HG03095 (cell line): Measurements from ENCODE around the gene LGI4.
A peak's percentile ranks its signal among the peaks of the same experiment; 100 is the strongest.
"Not testable (repeated sequence)": the region's sequence is repeated elsewhere in the genome, so short reads cannot be mapped to it uniquely, and the experiment has no call there.

Experiments
- ATAC-seq: cut with Tn5 transposase; IDR thresholded peaks from one replicate; pipeline ENCODE4 v1.9.1; 2021; ENCODE audit warnings: moderate library complexity; ENCODE audit not compliant: unreplicated experiment

The LGI4 gene

DNA sequence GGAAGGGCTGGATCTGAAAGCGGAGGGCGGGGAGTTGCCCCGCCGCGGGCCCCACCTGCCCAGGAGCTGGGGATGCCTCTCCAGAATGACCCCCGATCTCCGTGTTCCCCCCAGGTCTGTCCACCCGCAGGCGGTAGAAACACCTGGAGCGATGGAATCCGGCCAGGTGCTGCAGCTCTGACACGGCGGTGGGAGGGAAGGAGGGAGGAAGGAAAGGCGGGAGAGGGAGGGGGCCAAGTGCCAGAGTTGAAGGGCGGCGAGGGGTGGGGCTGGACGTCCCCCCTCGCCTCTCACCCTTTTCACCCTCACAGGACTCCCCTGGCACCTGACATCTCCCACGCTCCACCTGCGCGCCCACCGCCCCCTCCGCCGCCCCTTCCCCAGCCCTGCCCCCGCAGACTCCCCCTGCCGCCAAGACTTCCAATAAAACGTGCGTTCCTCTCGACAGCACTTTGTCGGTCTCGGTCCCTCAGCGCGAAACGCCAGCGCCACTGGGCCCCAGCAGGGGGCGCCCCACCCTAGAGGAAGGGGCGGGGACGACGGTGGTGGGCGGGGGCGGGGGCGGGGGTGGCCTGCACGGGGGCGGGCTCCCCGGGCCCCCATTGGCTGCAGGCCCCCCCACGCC is 7.9 kb upstream of the LGI4 start:
- ATAC-seq = no peak

DNA sequence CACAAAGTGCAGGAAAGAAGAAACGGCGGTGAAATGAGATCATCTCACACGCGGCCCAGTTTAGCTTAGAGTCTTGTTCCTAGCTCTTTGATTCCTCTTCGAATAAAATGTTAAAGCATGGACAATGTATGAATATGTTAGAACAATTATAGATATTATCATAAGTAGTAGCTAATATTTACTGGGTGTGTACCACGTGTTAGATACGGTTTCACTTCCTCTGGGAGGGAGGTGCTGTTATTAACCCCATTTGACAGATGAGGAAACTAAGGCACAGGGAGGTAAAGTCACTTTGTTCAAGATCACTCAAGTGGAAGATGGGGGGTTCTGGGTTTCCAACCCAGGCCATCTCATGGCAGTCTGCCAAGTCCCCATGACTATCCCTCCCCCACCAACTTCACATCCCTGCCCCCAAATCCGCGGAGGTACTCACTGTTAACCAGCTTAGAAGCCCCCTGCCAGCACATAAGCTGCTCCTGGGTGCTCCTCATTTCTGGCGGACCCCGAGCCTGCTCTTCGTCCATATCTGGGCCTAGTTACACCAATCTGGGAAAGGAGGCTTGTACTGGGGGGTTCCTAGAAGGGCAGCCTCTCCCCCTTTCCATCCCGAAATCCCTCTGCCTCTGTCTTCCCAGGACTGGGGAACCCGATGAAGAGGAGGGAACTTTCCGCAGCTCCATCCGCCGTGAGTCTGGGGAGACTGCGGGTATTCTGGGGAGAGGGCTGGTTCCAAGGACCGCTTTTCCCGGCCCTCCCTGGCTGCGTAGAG is 7.2 kb upstream of the LGI4 start:
- no peak for ATAC-seq

DNA sequence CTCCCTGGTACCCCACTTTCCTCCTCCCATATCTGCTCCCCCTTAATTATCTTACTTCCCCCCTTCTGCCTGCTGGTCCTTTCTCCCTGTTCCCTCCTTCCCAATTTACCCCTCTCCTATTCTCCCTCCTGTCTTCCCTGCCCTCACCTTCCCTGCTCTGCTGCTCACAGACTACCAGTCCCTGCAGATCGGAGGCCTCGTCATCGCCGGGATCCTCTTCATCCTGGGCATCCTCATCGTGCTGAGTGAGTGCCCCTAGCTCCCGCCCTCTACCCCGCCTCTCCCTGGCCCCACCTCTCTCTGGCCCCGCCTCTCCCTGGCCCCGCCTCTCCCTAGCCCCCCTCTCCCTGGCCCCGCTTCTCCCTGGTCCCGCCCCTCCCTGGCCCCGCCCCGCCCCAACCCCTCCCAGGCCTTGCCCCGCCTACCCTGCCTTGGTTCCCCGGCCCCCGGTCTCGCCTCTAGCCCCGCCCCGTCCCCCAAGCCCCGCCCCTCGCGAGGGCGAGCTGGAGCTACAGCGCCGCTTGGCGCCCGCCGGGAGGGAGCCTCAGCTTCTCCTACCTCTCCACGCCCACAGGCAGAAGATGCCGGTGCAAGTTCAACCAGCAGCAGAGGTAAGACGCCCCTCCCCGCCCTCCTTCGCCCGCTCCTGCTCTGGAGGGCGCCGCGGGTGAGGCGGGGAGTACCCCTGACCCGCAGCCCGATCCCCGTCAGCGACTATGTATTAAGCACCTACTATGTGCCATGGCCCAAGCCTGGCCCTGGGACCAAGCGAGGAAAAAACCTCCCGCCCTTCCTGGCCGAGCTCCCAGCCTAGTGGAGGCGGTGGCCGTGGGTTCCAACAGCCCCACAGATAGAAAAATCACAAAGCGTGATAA is 6.3 kb upstream of the LGI4 start:
- peak; percentile 47 for ATAC-seq

DNA sequence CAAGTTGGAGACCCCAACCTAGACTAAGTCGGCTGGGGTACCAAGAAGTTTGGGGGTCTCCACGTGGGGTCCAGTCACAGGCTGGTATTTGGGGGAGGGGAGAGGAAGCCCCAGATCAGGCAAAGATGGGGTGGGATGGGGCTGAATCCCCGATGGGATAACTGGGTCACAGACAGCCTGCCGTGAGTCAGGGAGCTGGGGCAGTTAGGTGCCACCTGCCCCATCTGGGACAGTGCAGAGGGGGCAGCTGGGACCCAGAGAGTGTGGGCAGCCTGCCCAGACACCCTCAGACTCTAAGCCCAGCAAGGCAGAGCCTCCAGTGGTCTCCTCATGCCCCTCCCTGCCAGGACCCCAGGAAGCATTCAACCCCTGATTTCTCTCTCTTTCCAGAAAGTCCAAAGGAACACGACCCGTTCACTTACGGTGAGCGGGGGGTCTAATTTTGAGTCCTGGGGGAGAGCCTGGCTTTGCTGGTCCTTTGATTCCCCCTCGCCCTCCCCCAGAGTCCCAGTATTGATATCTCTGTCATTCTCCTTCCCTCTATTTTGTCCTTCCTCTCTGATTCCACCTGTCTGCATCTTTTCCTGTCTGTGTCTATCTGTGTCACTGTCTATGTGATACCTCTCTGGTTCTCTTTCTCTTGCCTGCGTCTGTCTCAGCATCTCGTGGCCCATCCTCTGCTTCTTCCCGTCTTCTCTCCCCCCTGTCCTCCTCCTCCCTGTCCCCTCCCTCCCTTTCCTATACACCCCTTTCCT is 5.5 kb upstream of the LGI4 start:
- no peak for ATAC-seq

DNA sequence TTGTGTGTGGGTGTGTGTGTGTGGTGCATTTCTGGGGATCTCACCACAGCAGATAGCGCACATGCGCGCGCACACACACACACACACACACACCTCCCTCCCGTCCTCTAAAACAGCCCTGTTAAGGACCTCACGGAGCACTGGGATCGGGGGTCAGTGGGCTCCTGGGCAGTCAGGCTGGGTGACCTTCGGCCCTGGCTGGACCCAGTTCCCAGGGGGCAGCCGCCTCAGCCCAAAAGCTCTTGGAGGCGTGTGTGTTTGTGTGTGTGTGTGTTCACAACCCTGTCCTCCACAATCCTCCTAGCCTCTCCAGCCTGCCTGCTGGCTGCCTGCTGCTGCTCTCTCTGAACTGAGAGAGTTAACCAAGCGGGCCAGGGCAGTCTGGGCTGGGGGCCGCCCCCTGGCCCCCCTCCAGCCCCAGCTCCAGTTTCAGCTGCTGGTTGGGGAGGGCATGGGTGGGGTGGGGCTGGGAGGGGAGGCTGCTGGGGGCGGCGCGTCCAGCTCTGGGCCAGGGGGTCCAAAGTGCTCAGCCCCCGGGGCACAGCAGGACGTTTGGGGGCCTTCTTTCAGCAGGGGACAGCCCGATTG is 3.5 kb upstream of the LGI4 start, which contains the start of gene FXYD1:
TSS of gene FXYD1 (plus strand) at position 520 of the 588 bp plus-strand sequence. CDS start 1,256 bp downstream, outside the sequence.
- ATAC-seq = no peak

DNA sequence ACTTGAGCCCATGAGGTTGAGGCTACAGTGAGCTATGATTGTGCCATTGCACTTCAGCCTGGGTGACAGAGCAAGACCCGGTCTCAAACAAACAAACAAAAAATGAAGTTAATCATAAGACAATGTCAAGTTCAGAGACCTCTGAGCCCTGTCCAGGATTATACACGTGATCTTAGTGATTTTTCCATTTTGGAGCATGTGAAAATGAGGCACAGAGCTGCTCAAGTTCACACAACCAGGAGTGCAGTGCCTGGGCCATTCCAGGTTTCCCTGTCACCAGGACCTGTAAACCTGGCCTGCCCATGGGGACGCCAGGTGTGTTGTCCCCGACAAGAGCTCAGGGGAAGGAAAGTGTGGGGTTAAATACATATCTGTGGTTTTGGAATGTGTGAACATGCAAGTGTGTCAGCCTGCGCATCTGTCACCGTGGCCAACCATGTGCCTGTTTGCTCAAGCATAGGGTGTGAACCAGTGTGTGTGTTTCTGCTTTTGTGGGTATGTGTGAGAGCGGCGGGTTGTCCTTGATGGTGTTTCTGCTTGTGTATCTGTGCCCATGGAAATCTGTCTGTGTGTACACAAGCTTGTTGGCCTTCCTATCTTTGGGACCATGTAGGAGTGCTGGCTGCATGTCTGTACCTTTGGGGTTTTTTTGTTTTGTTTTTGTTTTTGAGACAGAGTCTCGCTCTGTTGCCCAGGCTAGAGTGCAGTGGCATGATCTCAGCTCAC is 2.3 kb upstream of the LGI4 start:
- no peak for ATAC-seq

DNA sequence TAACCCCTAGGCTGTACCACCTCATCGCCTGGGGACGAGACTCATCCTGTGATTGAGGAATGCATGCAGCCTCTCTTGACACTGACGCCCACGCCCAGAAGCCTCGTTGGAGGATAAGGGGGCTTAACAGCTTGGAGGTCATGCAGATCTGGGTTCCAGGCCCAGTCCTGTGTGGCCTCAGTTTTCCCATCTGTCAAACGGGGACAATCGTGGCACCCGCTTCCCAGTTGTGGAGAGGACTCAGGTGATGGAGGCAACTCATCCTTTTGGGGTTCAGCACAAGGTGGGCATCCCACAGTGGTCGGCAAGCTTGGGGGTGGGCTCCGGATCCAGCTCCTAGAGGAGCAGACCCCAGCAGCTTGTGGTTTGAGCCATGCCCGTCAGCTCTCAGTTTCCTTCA is 1.4 kb upstream of the LGI4 start:
- no peak for ATAC-seq

DNA sequence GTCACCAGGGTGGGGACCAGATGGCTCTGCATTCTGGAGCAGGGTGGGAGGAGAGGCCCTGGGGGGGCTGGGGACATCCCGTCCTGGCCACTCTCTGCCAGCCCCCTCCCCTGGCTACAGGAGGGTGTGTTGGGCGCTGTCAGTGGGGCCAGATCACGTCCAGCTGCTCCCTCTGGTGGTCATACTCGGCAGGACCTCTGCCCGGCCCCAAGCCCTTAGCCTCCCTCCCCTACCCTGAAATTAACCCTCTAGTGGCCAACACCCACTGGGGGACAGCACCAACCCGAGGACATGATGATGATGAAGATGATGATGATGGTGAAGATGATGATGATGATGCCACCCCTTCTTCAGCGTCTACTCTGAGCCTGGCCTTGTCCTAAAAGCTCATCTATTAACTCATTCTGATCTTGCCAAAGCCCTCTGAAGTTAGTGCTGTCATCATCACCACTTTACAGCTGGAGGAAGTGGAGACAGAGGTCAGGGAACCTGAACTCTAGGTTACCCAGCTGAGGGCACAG is 590 bp upstream of the LGI4 start:
- no peak for ATAC-seq

DNA sequence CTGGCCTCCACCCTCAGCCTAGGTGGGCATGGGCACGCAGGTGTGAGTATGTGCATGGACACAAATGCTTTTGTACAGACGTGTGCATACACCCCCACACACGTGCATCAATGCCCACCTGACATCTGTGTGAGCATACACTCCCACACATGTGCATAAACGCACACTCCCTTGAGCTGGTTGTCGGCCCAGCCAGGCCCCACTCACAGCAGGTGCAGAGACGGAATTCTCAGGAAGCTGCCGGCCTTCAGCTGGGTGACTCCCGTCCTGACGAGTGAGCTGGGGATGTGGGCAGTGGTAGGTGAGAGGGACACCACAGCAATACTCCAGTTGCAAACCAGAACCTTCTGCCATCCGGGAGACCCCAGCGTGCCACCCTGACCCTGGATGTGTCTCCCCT is 1.0 kb downstream of the LGI4 start:
- no peak for ATAC-seq

DNA sequence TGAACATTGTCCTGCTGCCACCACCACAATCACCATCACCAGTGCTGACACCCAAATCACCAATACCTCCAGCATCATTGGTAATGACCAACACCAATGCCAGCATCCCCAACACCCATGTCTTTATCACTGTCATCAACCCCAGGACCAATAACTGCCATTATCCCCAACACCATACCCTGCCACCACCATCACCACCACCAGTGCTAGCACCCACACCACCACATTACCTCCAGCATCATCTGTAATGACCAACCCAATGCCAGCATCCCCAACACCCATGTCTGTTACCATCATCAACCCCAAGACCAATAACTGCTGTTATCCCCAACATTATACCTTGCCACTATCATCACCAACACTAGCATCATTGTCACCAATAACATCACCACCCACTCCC is 2.6 kb downstream of the LGI4 start:
- no peak for ATAC-seq

DNA sequence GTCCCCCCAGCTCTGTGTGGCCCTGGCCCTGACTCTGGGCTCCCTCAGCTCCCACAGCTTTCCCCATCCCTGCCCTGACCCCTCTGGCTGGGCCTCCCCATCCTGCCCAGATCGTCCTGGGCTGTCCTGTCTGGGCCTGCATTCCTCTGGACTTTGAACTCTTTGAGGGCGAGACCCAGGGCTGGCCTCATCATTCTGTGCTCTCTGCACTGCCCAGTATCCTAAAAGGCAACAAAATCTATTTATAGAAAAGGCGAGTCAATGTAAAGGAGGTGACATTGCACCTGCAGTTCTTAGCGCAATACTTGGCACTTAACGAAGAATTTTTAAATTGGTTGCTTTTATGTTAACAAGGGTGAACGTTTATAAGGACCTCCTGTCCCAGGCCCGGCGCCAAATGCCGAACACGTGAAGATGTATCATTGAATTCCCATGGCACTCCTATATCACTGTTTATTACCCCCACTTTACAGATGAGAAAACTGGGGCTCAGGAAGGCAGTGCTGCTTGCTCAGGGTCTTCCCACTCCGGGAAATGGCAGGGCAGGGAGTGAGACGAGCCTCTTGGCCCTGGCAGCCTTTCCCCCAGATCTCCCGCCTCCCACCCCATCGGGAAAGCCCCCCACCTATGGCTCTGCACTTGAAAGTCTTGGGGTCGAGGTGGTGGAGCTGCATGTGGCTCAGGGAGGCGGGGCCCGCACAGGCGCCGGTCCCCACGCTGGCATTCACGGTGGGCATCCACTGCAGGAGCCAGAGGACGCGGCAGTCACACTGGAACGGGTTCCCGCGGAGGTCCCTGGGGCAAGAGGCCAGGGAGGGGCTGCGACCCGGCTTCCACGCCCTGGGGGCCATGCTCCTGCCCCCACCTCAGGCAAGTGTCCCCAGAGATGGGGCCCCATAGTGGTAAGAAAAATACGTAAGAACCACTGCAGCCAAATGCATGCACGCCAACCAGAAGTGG is 3.8 kb downstream of the LGI4 start:
- no peak for ATAC-seq

DNA sequence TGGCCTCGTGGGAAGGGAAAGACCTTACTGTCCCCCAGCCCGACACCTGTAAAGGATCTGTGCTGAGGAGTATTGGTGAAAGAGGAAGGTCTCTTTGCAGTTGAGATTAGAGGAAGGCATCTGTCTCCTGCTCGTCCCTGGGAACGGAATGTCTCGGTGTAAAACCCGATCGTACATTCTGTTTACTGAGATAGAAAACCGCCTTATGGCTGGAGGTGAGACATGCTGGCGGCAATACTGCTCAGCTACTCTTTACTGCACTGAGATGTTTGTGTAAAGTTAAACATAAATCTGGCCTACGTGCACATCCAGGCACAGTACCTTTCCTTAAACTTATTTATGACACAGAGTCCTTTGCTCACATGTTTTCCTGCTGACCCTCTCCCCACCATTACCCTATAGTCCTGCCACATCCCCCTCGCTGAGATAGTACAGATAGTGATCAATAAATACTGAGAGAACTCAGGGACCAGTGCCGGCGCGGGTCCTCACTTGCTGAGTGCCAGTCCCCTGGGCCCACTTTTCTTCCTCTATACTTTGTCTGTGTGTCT is 5.1 kb downstream of the LGI4 start:
- not testable (repeated sequence) for ATAC-seq

DNA sequence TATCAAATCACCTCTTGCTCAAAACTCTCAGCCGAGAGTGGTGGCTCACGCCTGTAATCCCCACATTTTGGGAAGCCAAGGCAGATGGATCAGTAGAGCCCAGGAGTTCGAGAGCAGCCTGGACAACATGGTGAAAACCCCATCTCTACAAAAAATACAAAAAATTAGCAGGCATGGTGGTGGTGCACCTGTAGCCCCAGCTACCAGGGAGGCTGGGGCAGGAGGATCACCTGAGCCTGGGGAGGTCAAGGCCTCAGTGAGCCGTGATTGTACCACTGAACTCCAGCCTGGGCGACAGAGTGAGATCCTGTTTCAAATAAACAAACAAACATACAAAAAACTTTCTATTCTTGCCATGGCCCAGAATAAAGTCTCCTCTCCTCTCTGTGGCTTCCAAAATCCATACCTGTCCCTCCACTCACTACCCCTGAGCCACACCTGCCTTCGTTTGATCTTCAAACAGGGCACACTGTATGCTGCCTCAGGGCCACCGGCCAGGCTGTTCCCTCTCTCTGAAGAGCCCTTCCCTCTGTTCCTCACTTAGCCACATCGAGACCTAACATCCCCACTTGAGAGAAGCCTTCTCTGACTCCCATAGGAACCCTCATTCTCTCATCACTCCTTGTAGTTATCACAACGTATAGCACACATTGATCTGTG is 6.3 kb downstream of the LGI4 start:
- ATAC-seq = no peak

DNA sequence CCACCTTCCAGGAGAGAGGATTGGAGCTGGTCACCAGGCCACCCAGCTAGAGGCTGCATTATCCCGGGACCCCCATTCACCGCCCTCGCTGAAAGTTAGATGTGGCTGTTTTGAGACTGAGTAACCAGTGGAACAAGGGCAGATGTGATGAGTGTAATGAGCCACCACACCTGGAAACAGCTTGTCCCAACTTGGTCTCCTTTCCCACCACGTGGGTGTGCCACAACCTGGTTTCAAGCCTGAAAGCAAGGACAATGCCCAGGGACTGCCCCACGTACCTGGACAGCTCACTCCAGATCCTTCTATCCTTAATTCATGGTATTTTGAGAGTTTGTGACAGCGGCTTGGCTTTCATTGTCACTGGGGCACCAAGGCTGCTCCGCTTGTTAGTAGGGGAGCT is 7.0 kb downstream of the LGI4 start:
- no peak for ATAC-seq

DNA sequence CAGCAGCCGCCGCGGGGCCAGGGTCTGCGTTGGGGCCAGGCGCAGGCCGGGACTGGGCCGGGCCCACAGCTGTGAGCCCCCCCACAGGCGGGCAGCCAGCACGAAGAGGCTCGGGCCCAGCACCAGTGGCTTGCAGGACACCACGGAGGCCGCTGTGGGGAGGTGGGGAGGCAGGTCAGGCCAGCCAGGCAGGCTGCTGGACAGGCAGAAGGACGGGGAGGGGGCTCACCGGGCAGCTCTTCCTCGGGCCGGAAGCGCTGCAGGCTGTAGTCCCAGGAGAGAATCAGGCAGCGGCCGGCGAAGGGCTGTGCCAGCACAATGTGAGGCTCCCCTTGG is 8.3 kb downstream of the LGI4 start:
- no peak for ATAC-seq

DNA sequence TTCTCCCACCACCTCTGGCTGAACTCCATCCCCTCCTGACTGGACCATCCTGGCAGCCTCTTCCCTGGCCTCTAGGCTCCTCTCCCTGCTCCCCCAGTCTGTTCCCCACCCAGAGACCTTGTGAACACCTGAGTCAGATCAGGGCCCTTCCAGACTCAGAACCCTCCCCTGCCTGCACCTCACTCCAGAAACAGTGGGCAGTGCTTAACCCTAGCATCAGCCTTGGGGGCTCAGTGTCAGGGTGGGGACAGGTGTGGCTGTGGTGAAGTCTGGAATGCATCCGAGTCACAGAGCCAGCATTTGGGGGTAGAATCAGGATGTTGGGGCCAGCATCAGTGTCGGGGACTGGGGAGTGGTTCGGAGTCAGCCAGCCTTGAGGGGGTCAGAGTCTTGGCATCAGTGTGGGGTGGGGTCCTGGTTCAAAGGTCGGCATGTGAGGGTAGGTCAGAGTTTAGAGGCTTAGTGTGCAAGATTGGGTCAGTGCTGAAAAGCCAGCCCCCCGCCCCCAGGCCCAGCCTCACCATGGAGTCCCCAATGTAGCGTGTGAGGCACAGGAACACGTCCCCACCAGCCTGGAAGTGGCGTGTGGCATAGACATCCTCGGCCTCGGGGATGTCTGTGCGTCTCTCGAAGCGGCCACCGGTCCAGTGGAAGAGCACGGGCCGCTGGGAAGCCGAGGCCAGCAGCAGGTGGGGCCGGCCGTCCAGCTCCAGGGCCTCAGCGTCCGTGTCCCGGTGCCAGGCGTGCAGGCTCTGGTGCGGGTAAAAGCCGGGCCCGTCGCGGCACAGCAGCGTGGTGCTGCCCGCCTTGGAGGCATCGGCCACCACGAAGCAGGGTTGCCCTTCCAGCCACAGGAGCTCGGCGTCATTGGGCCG is 8.9 kb downstream of the LGI4 start:
- no peak for ATAC-seq

DNA sequence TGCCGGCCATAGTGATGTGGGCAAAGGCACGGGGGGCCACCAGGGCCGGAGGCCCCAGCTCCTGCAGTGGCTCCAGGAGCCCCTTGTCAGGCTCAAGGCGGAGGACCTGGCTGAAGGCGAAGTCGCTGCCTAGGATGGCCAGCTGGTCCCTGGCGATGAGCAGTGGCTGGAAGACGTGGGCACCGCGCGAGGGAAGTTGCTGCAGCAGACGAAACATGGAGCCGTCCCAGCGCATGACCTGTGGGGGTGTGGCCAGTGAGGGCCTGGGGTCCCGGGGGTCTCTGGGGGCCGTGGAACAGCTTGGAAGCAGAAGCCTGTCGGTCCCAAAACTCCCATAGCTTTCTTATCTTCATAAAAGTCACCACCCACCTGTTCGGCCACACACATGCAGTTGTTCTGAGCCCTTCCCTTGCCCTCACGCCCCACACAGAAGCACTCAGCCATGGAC is 9.6 kb downstream of the LGI4 start:
- ATAC-seq = no peak
